Stimulated activated naive CD8-positive, alpha-beta T cell treated with anti-CD3 and anti-CD28 coated beads, Interleukin-15, Interleukin-2, amounts not matched to agents 100 ng/mL and 50 ng/mL, for 24 hours (primary cell): Measurements from ENCODE around the gene ACSL3.

Source experiments
- H3K27ac Mint-ChIP-seq: one replicate; pipeline ENCODE4 v1.8.0; 2021; ENCODE audit warnings: mild to moderate bottlenecking, mixed read lengths
- H3K27me3 Mint-ChIP-seq: one replicate; pipeline ENCODE4 v1.8.0; 2021; ENCODE audit warnings: mixed read lengths
- H3K36me3 Mint-ChIP-seq: one replicate; pipeline ENCODE4 v1.8.0; 2021; ENCODE audit warnings: low read depth, mixed read lengths
- H3K4me1 Mint-ChIP-seq: one replicate; pipeline ENCODE4 v1.8.0; 2021; ENCODE audit warnings: low read depth, mixed read lengths
- H3K4me3 Mint-ChIP-seq: one replicate; pipeline ENCODE4 v1.8.0; 2021; ENCODE audit warnings: mild to moderate bottlenecking, mixed read lengths
- H3K9me3 Mint-ChIP-seq: one replicate; pipeline ENCODE4 v1.8.0; 2021; ENCODE audit warnings: mixed read lengths

Gene ACSL3

DNA sequence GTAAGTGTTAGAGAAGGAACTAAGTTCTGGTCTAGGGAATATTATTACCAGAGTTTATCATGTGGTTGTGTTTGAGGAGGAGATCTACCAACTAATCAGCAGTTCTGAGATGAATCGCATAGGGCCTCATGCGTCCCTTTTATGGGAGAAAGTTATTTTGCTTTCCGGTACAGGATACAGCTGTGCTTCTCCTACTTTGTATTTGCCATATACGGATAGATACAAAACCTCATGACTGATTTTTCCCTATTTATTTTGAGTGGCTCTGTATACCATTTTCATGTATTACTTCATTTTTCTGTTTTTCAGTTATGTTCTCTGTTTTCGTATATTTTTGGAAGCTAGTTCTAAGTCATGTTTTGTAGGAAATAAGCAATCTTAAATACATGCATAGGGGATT, 66.8 kb downstream of the ACSL3 start:
- no peak overlapping the region for H3K27ac Mint-ChIP-seq
- no peaks in the 10 kb centered on the region for H3K4me1 Mint-ChIP-seq
- no peak overlapping the region for H3K4me3 Mint-ChIP-seq
- no peaks in the 10 kb centered on the region for H3K27me3 Mint-ChIP-seq
- no peaks in the 10 kb centered on the region for H3K9me3 Mint-ChIP-seq
- H3K36me3 Mint-ChIP-seq, result peaks cover 50% of the 10 kb centered on the region

DNA sequence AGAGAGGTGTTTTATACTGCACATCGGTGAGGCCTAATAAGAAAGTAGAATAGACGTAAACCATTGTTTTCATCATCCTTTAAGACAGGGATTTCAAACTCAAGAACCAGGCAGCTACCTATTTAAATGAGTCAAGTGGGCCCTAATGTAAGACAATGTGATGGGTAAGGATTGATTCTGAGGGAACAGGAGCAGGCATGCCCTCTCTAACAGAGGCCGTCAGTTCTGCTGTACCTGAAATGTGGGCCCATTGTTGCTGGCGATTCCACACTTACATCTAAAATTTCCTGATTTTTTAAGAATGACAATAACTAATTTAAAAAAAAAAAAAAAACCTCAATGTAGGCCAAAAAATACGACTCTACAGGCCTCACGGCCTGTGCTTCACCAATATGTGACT, 67.5 kb downstream of the ACSL3 start:
- Mint-ChIP-seq H3K4me1 (no peaks in the 10 kb centered on the region), H3K36me3 (peaks cover 52% of the 10 kb centered on the region), H3K9me3 (no peaks in the 10 kb centered on the region), H3K4me3 (no peak overlapping the region), H3K27ac (no peak overlapping the region), H3K27me3 (no peaks in the 10 kb centered on the region)

DNA sequence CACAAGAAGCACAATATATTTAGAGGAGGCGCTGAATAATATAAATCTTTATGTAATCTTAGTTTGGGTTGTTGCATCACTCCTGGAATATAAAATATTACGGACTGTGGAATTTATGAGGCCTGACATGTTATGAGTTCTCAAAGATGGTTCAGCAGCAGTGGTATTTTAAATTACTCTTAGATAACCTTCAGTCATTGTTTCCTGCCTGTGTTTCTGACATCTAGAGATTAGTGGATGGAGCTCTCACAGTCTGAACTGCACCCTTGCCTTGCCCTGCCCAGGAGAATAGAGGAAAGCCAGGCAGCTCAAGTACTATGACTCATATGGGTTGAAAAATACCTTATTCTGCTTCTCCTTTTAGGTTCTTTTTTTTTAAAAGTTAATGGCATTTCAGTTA, 70.0 kb downstream of the ACSL3 start:
- Mint-ChIP-seq H3K36me3 (peaks cover 65% of the 10 kb centered on the region), H3K27me3 (no peaks in the 10 kb centered on the region), H3K4me1 (no peaks in the 10 kb centered on the region), H3K27ac (no peak overlapping the region), H3K9me3 (no peaks in the 10 kb centered on the region), H3K4me3 (no peak overlapping the region)

DNA sequence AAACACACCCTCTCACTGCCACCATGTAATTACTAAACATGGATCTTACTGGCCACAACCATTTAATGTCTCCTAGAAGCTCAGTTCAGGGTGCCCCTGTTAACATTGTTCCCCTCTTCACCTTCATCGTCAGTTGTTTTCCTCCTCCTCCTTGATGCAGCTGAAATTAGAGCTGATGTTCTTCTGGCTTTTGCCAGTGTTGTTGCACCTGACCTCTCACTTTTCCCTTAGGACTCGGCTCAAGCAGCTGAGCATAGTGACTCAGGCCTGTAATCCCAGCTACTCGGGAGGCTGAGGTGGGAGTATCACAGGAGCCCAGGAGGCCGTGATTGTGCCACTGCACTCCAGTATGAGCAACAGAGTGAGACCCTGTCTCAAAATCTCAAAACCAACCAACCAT, 70.8 kb downstream of the ACSL3 start:
- Mint-ChIP-seq H3K27ac (no peak overlapping the region), H3K9me3 (peaks cover 3% of the 10 kb centered on the region), H3K4me1 (no peaks in the 10 kb centered on the region), H3K36me3 (peaks cover 70% of the 10 kb centered on the region), H3K4me3 (no peak overlapping the region), H3K27me3 (no peaks in the 10 kb centered on the region)

DNA sequence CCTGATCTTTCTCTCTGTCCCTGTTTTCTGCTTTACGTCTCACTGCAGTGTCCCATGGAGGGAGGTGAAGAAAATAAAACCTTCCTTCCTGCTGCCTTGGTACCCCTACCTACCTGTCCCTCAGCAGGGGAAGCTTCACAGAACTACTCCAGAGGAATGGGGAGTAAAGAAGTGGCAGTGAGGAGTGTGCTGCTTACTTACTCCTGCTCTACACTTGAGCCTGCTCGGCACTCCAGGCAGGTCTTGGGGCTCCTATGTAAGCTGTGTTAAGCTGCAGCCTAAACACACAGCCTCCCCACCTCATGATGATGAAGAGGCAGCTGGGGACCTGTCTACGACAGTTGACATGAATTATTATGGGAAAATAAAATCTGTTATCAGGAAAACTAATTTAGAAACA, 72.6 kb downstream of the ACSL3 start:
- Mint-ChIP-seq H3K27me3 (no peaks in the 10 kb centered on the region), H3K4me3 (no peak overlapping the region), H3K9me3 (peaks cover 13% of the 10 kb centered on the region), H3K4me1 (no peaks in the 10 kb centered on the region), H3K36me3 (peaks cover 75% of the 10 kb centered on the region), H3K27ac (no peak overlapping the region)

DNA sequence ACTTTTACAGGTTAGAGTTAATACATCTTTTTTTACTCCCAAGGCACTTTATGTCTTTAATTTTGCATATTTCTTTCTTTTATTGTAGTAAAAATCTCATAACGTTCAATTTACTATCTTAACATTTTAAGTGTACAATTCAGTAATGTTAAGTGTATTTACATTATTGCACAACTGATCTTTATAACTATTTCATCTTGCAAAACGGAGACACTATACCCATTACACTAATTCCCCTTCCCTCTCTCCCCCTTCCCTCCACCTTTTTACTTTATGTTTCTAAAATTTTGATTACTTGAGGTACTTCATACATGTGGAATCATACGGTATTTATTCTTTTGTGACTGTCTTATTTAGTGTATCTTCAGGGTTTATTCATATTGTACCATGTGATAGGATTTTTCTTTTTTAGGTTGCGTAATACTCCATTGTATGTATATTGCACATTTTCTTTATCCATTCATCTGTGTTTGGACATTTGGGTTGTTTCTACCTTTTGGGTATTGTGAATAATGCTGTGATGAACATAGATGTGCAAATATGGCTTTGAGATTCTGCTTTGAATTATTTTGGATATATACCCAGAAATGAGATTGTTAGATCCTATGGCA, 75.0 kb downstream of the ACSL3 start:
- Mint-ChIP-seq H3K4me3 (no peak overlapping the region), H3K27me3 (no peaks in the 10 kb centered on the region), H3K27ac (no peak overlapping the region), H3K9me3 (peaks cover 13% of the 10 kb centered on the region), H3K36me3 (peaks cover 71% of the 10 kb centered on the region), H3K4me1 (no peaks in the 10 kb centered on the region)

DNA sequence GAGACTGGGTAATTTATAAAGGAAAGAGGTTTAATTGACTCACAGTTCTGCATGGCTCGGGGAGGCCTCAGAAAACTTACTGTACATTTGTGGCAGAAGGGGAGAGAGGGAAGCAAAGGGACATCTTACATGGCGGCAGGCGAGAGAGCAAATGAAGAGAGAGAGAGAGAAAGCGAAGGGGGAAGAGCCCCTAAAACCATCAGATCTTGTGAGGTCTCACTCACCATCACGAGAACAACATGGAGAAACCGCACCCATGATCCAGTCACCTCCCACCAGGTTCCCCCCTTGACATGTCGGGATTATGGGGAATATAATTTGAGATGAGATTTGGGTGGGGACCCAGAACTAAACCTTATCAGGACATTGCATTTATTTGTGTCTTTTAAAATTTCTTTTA, 75.9 kb downstream of the ACSL3 start:
- H3K4me3 Mint-ChIP-seq, result no peak overlapping the region
- H3K27ac Mint-ChIP-seq, result no peak overlapping the region
- no peaks in the 10 kb centered on the region for H3K27me3 Mint-ChIP-seq
- no peaks in the 10 kb centered on the region for H3K4me1 Mint-ChIP-seq
- H3K36me3 Mint-ChIP-seq, result peaks cover 67% of the 10 kb centered on the region
- H3K9me3 Mint-ChIP-seq, result peaks cover 13% of the 10 kb centered on the region

DNA sequence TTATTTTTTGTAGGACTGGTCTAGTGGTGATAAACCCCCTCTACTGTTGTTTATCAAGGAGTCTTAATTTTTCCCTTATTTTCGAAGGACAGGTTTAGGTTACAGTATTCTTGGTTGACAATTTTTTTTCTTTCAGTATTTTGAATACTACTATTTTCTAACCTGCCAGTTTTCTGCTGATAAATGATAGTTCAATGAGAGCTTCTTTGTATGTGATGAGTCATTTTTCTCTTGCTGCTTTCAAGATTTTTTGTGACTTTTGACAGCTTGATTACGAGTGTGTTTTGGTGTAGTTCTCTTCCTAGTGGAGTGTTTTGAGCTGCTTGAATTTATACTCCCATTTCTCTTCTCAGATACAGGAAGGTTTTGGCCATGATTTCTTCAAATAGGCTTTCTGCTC, 77.5 kb downstream of the ACSL3 start:
- Mint-ChIP-seq H3K4me3 (no peak overlapping the region), H3K27ac (no peak overlapping the region), H3K9me3 (peaks cover 13% of the 10 kb centered on the region), H3K4me1 (peaks cover 7% of the 10 kb centered on the region), H3K36me3 (peaks cover 58% of the 10 kb centered on the region), H3K27me3 (no peaks in the 10 kb centered on the region)

DNA sequence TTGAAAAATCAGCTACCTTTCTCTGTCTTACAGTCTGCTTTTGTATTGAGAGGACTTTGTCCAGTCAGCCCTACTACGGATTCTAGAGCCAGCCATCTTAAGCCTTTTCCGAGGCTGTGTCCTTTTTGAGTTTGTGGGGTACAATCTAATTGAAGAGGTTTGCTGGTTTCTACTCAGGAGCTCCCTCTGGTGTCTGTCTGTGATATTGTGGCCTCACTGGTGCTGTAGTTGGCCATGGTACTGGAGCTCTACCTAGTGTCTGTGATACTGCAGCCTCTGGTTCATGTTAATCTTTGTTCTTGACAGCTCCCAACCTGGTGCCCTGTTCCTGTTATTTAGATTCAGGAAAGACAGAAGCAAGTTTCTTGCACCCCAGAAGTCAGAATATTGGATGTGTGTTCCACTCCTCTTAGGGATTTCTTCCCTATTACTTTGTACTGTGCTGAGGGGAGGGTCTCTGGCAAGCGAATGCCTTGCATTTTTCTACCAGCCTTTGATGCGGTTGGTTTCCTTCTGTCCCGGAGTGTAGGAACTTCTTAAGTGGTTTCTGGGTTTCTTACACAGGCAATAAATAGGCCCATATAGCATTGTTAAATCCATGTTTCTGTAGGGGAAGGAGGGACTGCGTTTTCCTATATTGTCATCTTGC, 78.5 kb downstream of the ACSL3 start:
- no peaks in the 10 kb centered on the region for H3K27me3 Mint-ChIP-seq
- H3K4me1 Mint-ChIP-seq, result peaks cover 17% of the 10 kb centered on the region
- peaks cover 13% of the 10 kb centered on the region for H3K9me3 Mint-ChIP-seq
- H3K36me3 Mint-ChIP-seq, result peaks cover 51% of the 10 kb centered on the region
- H3K4me3 Mint-ChIP-seq, result no peak overlapping the region
- H3K27ac Mint-ChIP-seq, result no peak overlapping the region

DNA sequence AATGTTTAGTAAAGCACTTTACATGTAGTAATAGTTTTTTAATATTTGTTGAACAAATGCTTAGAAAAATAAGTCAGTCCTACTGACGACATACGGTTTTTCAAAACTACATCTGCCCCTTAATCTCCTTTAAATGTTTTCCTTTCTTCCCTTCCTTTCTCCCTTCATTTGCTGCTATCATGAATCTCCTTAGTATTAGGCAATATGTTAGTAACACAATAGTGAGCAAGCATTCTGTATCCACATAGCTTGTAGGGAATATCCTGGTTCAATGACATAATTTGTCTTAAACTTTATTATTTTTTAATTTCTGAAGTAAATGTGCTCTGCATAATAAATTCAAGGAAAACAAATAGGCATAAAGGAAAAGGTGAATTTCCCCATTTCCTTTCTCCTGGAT, 79.1 kb downstream of the ACSL3 start:
- Mint-ChIP-seq H3K4me1 (peaks cover 17% of the 10 kb centered on the region), H3K4me3 (no peak overlapping the region), H3K27ac (no peak overlapping the region), H3K9me3 (peaks cover 13% of the 10 kb centered on the region), H3K36me3 (peaks cover 44% of the 10 kb centered on the region), H3K27me3 (no peaks in the 10 kb centered on the region)

DNA sequence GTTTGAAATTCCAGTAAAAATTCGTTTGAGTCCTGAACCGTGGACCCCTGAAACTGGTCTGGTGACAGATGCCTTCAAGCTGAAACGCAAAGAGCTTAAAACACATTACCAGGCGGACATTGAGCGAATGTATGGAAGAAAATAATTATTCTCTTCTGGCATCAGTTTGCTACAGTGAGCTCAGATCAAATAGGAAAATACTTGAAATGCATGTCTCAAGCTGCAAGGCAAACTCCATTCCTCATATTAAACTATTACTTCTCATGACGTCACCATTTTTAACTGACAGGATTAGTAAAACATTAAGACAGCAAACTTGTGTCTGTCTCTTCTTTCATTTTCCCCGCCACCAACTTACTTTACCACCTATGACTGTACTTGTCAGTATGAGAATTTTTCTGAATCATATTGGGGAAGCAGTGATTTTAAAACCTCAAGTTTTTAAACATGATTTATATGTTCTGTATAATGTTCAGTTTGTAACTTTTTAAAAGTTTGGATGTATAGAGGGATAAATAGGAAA, 80.7 kb downstream of the ACSL3 start:
- Mint-ChIP-seq H3K36me3 (peaks cover 31% of the 10 kb centered on the region), H3K27me3 (no peaks in the 10 kb centered on the region), H3K4me1 (peaks cover 17% of the 10 kb centered on the region), H3K9me3 (peaks cover 12% of the 10 kb centered on the region), H3K4me3 (no peak overlapping the region), H3K27ac (no peak overlapping the region)

DNA sequence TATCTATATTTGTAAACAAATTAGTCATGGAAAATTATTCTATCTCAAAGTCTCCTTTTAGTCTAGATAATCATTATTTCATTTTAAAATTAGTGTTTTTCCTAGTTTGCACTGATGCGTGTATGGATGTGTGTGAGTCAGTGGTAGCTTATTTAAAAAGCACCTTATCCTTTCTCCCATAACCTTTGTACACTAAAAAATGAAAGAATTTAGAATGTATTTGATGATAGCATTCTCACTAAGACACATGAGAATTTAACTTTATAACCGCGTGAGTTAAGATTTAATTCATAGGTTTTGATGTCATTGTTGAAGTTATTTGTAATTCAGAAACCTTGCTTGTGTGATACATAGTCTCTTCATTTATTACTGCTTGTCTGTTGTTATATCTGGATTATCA, 81.7 kb downstream of the ACSL3 start:
- H3K27ac Mint-ChIP-seq, result no peak overlapping the region
- peaks cover 17% of the 10 kb centered on the region for H3K4me1 Mint-ChIP-seq
- no peaks in the 10 kb centered on the region for H3K27me3 Mint-ChIP-seq
- peaks cover 21% of the 10 kb centered on the region for H3K36me3 Mint-ChIP-seq
- peaks cover 5% of the 10 kb centered on the region for H3K9me3 Mint-ChIP-seq
- no peak overlapping the region for H3K4me3 Mint-ChIP-seq

DNA sequence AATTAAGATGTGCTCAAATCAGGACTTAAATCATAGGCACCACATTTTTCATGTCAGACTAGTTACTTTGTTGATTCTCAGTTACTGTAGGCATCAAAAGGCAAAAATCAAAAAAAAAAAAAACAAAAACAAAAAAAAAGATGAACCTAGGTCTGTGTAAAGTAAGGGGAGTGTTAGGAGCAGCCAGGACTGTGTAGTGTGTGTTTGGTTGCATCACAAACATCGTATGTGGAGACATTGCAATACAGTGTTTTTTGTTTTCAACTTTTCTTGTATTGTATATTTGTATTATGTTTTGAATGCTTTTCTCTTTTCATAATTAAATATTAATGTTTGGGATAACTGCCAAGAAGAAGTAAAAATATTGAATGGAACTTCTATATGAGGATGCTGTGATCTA, 82.1 kb downstream of the ACSL3 start:
- Mint-ChIP-seq H3K9me3 (peaks cover under 1% of the 10 kb centered on the region), H3K27me3 (no peaks in the 10 kb centered on the region), H3K4me3 (no peak overlapping the region), H3K27ac (no peak overlapping the region), H3K4me1 (peaks cover 17% of the 10 kb centered on the region), H3K36me3 (peaks cover 17% of the 10 kb centered on the region)

DNA sequence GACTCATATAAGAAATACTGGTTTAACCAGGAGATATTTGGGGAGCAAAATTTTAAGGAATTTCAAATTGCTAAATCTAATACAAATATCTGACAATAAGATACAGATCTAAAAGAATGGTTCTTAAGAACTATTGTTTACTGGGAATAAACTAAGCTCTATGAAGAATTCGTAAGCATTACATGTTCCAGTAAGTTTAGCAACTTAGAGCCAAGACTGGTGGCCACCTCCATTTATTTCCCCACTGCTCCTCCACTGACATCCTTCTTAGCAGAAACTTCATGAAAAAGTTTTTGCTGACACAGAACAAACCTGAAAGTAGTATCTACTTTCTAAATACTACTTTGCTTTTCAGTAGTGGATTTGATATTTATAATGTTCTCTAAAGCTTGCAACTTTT, 83.0 kb downstream of the ACSL3 start:
- H3K4me1 Mint-ChIP-seq, result peaks cover 17% of the 10 kb centered on the region
- no peak overlapping the region for H3K4me3 Mint-ChIP-seq
- H3K27ac Mint-ChIP-seq, result no peak overlapping the region
- H3K27me3 Mint-ChIP-seq, result no peaks in the 10 kb centered on the region
- H3K36me3 Mint-ChIP-seq, result peaks cover 11% of the 10 kb centered on the region
- H3K9me3 Mint-ChIP-seq, result no peaks in the 10 kb centered on the region

DNA sequence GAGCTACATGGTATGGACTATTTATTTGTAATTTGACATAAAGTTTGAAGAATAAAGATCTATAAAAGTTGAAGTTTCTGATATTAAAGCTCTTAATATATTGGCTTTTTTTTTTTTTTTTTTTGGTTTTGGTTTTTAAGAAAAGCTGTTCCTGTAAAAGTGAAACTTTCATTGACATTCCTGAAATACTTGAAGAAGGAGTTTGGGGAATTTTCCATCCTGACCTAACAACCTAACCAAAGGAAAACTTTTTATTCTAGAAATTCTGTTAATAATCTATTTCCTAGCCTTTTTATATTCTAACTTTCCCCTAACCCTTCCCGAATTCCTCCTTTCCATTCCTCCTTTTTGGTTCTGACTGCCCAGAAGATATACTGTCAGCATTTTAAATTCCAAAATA, 83.7 kb downstream of the ACSL3 start:
- Mint-ChIP-seq H3K27ac (no peak overlapping the region), H3K36me3 (peaks cover 4% of the 10 kb centered on the region), H3K9me3 (no peaks in the 10 kb centered on the region), H3K4me3 (no peak overlapping the region), H3K27me3 (no peaks in the 10 kb centered on the region), H3K4me1 (peaks cover 17% of the 10 kb centered on the region)
